K562 (cell line): Measurements from ENCODE around the gene OLIG1. TPM values are rescaled to one million over a fixed set of nuclear protein-coding genes. Genes with fewer than 3 reads are reported as not detected.

Experiments
- ATAC-seq: fragments of 200-7000 bp; cut with Tn5 transposase; 3 replicates; pipeline ENCODE4 v1.9.1; 2020; ENCODE audit warnings: moderate library complexity
- BruUV-seq: library from RNA; stranded (reverse); fragments of 400-500 nt; replicated peaks from 2 replicates; lab custom pipeline; 2021; lab: Mats Ljungman, UMichigan
- CTCF ChIA-PET: fragments of 300-600 bp; formaldehyde crosslinking; extraction: SDS; loops from one replicate; lab custom pipeline; 2021; ENCODE audit warnings: low intra/inter-chr PET ratio; lab: Yijun Ruan, JAX
- POLR2A ChIA-PET: fragments of 300-600, 350-650 bp; sonication (Branson Sonifier 250); formaldehyde crosslinking; extraction: SDS; loops from one replicate; lab custom pipeline; 2021; ENCODE audit warnings: antibody characterized with exemption, inconsistent platforms; lab: Yijun Ruan, JAX
- DNase-seq, 4 experiments: peaks; one replicate each; pipeline versions ENCODE4 v3.0.0 to v3.0.0-alpha.2; 2011 to 2018; ENCODE audit warnings: low spot score in 3 of 4, mixed read lengths in 3 of 4; ENCODE audit errors: extremely low read depth in 1 of 4
- FAIRE-seq: peaks from 2 replicates; lab custom pipeline; 2011; peaks lifted over from hg19 to GRCh38; lab: Jason Lieb, UNC
- H2AFZ ChIP-seq: 2 replicates; pipeline ENCODE4 v1.6.0; 2011; ENCODE audit warnings: low read depth, low read length, control low read depth, inconsistent platforms
- H3K27ac ChIP-seq: fragments of 200-600 bp; 3 replicates; pipeline ENCODE4 v1.8.0; 2011; ENCODE audit warnings: low read depth, mild to moderate bottlenecking, control low read depth, inconsistent platforms, low read length, moderate library complexity, mixed read lengths; ENCODE audit errors: extremely low read depth
- H3K27me3 ChIP-seq, 2 experiments: fragments of 300-600 bp in 1 of 2; 2 replicates in 1 of 2; 3 replicates in 1 of 2; pipeline versions ENCODE4 v1.6.0 to v1.8.0; 2011; ENCODE audit warnings: inconsistent platforms in 2 of 2, low read length in 2 of 2, mild to moderate bottlenecking in 1 of 2, mixed read lengths in 1 of 2, moderate library complexity in 1 of 2; ENCODE audit not compliant: control insufficient read depth in 2 of 2, insufficient read depth in 2 of 2
- H3K36me3 ChIP-seq: fragments of 300-600 bp; 3 replicates; pipeline ENCODE4 v1.8.0; 2011; ENCODE audit warnings: mild to moderate bottlenecking, low read length, inconsistent platforms; ENCODE audit not compliant: control insufficient read depth, insufficient read depth
- H3K4me1 ChIP-seq, 2 experiments: fragments of 200-600 bp in 1 of 2; replicated peaks in 1 of 2; 2 replicates in 1 of 2; 3 replicates in 1 of 2; pipeline versions ENCODE4 v1.5.1 to v1.8.0; 2011; ENCODE audit warnings: inconsistent platforms in 2 of 2, low read length in 2 of 2, mild to moderate bottlenecking in 1 of 2, mixed read lengths in 1 of 2, moderate library complexity in 1 of 2; ENCODE audit not compliant: control insufficient read depth in 2 of 2, insufficient read depth in 2 of 2
- H3K4me2 ChIP-seq: 2 replicates; pipeline ENCODE4 v1.6.1; 2011; ENCODE audit warnings: low read length, control low read depth, inconsistent platforms, mixed read lengths; ENCODE audit not compliant: insufficient read depth
- H3K4me3 ChIP-seq: fragments of 200-600 bp; sonication (generic), shearing (Covaris generic); 2 replicates; pipeline ENCODE4 v1.5.1; 2016; ENCODE audit warnings: control low read depth, inconsistent platforms
- H3K79me2 ChIP-seq: fragments of 200-600 bp; 3 replicates; pipeline ENCODE4 v1.8.0; 2011; ENCODE audit warnings: low read length, inconsistent platforms; ENCODE audit not compliant: control insufficient read depth, insufficient read depth
- H3K9ac ChIP-seq, 2 experiments: 2 replicates each; pipeline versions ENCODE4 v1.6.0 to v1.6.1; 2011; ENCODE audit warnings: low read depth in 2 of 2, low read length in 2 of 2, control low read depth in 1 of 2, inconsistent platforms in 1 of 2, mild to moderate bottlenecking in 1 of 2, mixed read lengths in 1 of 2; ENCODE audit not compliant: insufficient read depth in 1 of 2
- H3K9me1 ChIP-seq: one replicate; pipeline ENCODE4 v1.6.0; 2011; ENCODE audit warnings: inconsistent platforms, mild to moderate bottlenecking, low read length, moderate library complexity; ENCODE audit not compliant: control insufficient read depth, insufficient read depth
- H3K9me3 ChIP-seq: replicated peaks from 2 replicates; pipeline ENCODE4 v1.5.1; 2011; ENCODE audit warnings: low read depth, low read length, inconsistent platforms; ENCODE audit not compliant: control insufficient read depth, insufficient read depth
- H4K20me1 ChIP-seq: replicated peaks from 2 replicates; pipeline ENCODE4 v1.6.1; 2011; ENCODE audit warnings: low read length, inconsistent platforms, mixed read lengths; ENCODE audit not compliant: control insufficient read depth, insufficient read depth
- ARID1B ChIP-seq: fragments of 450-650 bp; IDR thresholded peaks from 2 replicates; pipeline ENCODE4 v1.6.1; 2016; ENCODE audit warnings: antibody characterized with exemption, mild to moderate bottlenecking, inconsistent platforms
- ATF1 ChIP-seq, 2 experiments: fragments of 450-650 bp in 1 of 2; IDR thresholded peaks; 2 replicates each; pipeline ENCODE4 v1.6.1; 2016; ENCODE audit warnings: missing compliant biosample characterization in 1 of 2, missing genetic modification characterization in 1 of 2
- CCAR2 ChIP-seq: fragments of 200-400 bp; formaldehyde crosslinking; IDR thresholded peaks from 2 replicates; pipeline ENCODE4 v1.6.1; 2017; ENCODE audit warnings: mild to moderate bottlenecking, low read depth, low read length
- DPF2 ChIP-seq: fragments of 450-650 bp; IDR thresholded peaks from 2 replicates; pipeline ENCODE4 v1.6.1; 2016
- JUNB ChIP-seq: fragments of 450-650 bp; formaldehyde crosslinking; conservative IDR thresholded peaks from 2 replicates; pipeline ENCODE4 v1.4.0; 2020; ENCODE audit warnings: mild to moderate bottlenecking
- L3MBTL2 ChIP-seq: fragments of 450-650 bp; IDR thresholded peaks from 2 replicates; pipeline ENCODE4 v1.6.1; 2016; ENCODE audit warnings: mild to moderate bottlenecking, moderate library complexity
- MAFG ChIP-seq: fragments of 450-650 bp; conservative IDR thresholded peaks from 2 replicates; pipeline ENCODE4 v1.6.1; 2016; ENCODE audit warnings: missing genetic modification characterization, missing compliant biosample characterization
- MAZ ChIP-seq, 2 experiments: fragments of 450-650 bp in 1 of 2; sonication (generic) in 1 of 2; formaldehyde crosslinking; IDR thresholded peaks in 1 of 2; conservative IDR thresholded peaks in 1 of 2; 2 replicates each; pipeline versions ENCODE4 v1.4.0 to v1.5.0; 2020; ENCODE audit warnings: mild to moderate bottlenecking in 1 of 2, missing genetic modification reagents in 1 of 2
- NFE2 ChIP-seq: IDR thresholded peaks from 2 replicates; pipeline ENCODE4 v1.6.1; 2014; ENCODE audit warnings: antibody characterized with exemption, low read depth
- PHF20 ChIP-seq: fragments of 450-650 bp; IDR thresholded peaks from 2 replicates; pipeline ENCODE4 v1.6.1; 2018; ENCODE audit not compliant: partially characterized antibody
- ZBTB7A ChIP-seq: IDR thresholded peaks from 2 replicates; pipeline ENCODE4 v1.6.1; 2011; ENCODE audit warnings: low read depth, mild to moderate bottlenecking, low read length, moderate library complexity, borderline replicate concordance; ENCODE audit not compliant: control insufficient read depth
- ZNF766 ChIP-seq: fragments of 200-800 bp; sonication (Bioruptor generic); conservative IDR thresholded peaks from 2 replicates; pipeline ENCODE4 v1.6.1; 2016; ENCODE audit warnings: missing genetic modification characterization, missing compliant biosample characterization
- ZNF830 ChIP-seq: fragments of 250-450 bp; sonication (Bioruptor Pico); IDR thresholded peaks from 2 replicates; pipeline ENCODE4 v1.5.0; 2021; ENCODE audit warnings: mild to moderate bottlenecking
- WGBS: fragments of 100-300 bp; shearing (Covaris generic); methylation state at CpG from one replicate; pipeline ENCODE4 v1.1.6; 2016; ENCODE audit warnings: low coverage, mixed read lengths; ENCODE audit not compliant: insufficient coverage; ENCODE audit errors: missing lambda C conversion rate; 5-methylcytosine and 5-hydroxymethylcytosine counted together
- in situ Hi-C: fragments of 300-500 bp; cut with MboI; formaldehyde crosslinking; loops from 4 replicates; pipeline ENCODE4 v1.15.0; 2018; ENCODE audit warnings: inconsistent platforms, mixed read lengths
- intact Hi-C: fragments of 100-400 bp; cut with micrococcal nuclease; formaldehyde crosslinking; loops from 2 replicates; pipeline ENCODE4 v1.14.2; 2022
- polyA plus RNA-seq, 8 experiments: library from polyadenylated mRNA; depleted of rRNA in 4 of 8; stranded (reverse) in 5 of 8; unstranded in 3 of 8; fragments of >200 nt; fragmentation: Nextera tagmentation in 2 of 8; fragmentation: Illumina TruSeq in 1 of 8; extraction: Ambion mirVana in 2 of 8; extraction: Trizol in 1 of 8; gene quantifications; 2 replicates each; pipeline versions ENCODE4 v1.2.1 to v1.2.3, GENCODE V29; 2011 to 2014; ENCODE audit warnings: inconsistent platforms in 1 of 8, missing spikeins in 1 of 8
- total RNA-seq, 7 experiments: library from RNA; depleted of rRNA in 6 of 7; stranded (reverse); fragments of >200 nt in 6 of 7; fragmentation: Illumina TruSeq in 2 of 7; extraction: Trizol in 2 of 7; gene quantifications; 2 replicates each; pipeline versions ENCODE4 v1.2.1 to v1.2.3, GENCODE V29; 2011 to 2021; ENCODE audit warnings: low replicate concordance in 1 of 7
- TF ChIP-seq, protein P1 (sequence below): fragments of 250-450 bp; sonication (Bioruptor Pico); IDR thresholded peaks from 2 replicates; pipeline ENCODE4 v1.6.1; 2021; ENCODE audit warnings: mild to moderate bottlenecking
- TF ChIP-seq, protein P2 (sequence below): sonication (generic); formaldehyde crosslinking; IDR thresholded peaks from 2 replicates; pipeline ENCODE4 v1.8.0; 2022; ENCODE audit warnings: missing genetic modification reagents, mild to moderate bottlenecking, moderate library complexity, borderline replicate concordance
- TF ChIP-seq, protein P3 (sequence below): fragments of 200-800 bp; sonication (Bioruptor generic); IDR thresholded peaks from 2 replicates; pipeline ENCODE4 v1.6.1; 2017; ENCODE audit warnings: missing genetic modification characterization, missing compliant biosample characterization

OLIG1 gene
- total and polyA plus RNA-seq, 9 of the 15 experiments (the other 6 are each of a cell fraction or from before 2014, with no cell fraction given): not detected

DNA sequence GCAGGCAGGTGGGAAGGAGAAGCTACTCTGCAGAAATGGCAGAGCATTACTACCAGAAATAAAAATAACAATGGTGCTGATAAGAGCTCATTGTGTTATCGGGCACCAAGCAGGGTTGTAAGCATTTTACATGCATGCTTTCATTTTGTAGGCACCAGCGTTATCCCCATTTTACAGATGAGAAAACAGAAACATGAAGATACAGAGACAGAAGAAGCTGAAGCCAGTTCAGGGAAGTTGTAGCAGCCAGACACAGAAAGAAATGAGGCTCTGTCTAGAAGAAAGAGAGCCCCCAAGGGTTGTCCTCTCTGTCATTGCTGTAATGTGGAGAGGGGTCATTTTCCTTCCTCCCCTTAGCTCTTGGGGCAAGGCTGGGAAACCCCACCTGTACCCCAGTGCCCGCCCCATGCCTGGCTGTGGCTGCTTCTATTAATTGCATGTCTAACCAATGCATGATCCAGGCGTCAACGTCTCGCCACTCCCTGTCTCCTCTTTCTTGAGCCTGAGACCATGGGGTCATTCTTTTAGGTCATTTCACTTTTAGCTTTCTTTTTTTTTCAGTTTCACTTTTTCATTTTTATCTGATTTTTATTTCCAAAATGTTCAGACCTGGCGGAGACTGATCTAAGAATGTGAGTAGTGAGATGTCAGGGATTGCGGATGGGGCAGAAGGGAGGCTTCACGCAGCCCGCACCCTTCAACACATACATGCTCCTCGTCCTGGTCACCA, 6.8 kb downstream of the OLIG1 start (continued):
- TF ChIP-seq, protein P1, sequence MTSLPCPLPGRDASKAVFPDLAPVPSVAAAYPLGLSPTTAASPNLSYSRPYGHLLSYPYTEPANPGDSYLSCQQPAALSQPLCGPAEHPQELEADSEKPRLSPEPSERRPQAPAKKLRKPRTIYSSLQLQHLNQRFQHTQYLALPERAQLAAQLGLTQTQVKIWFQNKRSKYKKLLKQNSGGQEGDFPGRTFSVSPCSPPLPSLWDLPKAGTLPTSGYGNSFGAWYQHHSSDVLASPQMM (CRISPR knock-in tag): no peak

DNA sequence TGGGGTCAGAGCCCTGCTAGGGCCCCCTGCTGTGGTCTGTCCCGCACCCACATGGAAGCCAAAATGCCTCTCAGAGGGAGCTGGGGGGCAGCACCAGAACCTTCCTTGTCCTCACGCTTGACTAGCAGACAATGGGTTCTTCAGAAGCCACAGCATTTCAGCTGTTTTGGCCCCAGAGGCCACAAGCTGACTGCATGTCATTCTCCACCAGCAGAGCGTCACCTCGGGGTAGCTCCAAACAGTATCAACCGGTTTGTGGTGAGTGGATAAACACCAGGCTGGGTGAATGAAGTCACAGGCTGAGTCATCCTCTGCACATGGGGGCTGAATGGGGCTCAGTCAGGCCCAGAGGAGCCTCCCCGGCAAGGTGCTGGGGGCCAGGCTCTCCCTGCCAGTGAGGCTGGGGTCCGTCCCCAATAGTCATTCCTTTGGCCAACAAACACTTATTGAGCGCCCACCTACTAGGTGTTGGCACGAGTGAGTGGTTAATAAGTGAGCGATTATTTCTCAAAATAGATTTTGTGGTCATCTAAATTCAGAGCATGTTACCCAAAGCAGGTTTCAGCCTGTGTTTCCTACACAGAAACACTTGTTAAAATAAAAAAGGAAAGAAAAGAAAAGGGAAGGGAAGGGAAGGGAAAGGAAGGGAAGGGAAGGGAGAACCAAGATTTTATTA, 9.1 kb downstream of the OLIG1 start:
- H3K4me1 ChIP-seq: peaks cover 0 to 9% of the 10 kb centered on the region in 2 experiments; a peak in 3 of 5 replicates
- peak overlapping the region; percentile 48 for H2AFZ ChIP-seq
- in situ Hi-C loops (no loop called here), intact Hi-C loops (no loop called here)
- peaks cover 15 to 16% of the 10 kb centered on the region in 2 experiments for H3K27me3 ChIP-seq
- no peaks in the 10 kb centered on the region for H3K9me1 ChIP-seq
- FAIRE-seq: peak; percentile 86
- peak overlapping the region; percentile 11; the same call in 1 of the 3 replicates for H3K27ac ChIP-seq
- no peaks in the 10 kb centered on the region for H3K36me3 ChIP-seq
- H4K20me1 ChIP-seq: peaks cover 7% of the 10 kb centered on the region
- H3K9me3 ChIP-seq: no peaks in the 10 kb centered on the region
- ATAC-seq: peak; percentile 88
- ChIA-PET CTCF (no interaction called here), POLR2A (interaction anchor here (0.6 to 1.0 kb wide), 3 partner anchors 12 to 23 kb away, joined by 3 to 4 read pairs (median 3); no protein-coding TSS in a partner anchor)
- no peaks in the 10 kb centered on the region for H3K79me2 ChIP-seq
- 1% methylated on average over 10 of the region's 10 CpGs for WGBS
- peak overlapping the region in 1 of 2 experiments; percentile 31; a peak in 1 of 4 replicates for H3K9ac ChIP-seq
- BruUV-seq: no TSS peak
- peak overlapping the region; percentile 19; the same call in 1 of the 2 replicates for H3K4me2 ChIP-seq
- no peak overlapping the region for H3K4me3 ChIP-seq
- DNase-seq: peak; percentile 53 to 76 (median 62)
- TF ChIP-seq NFE2 (peak; percentile 70), DPF2 (peak; percentile 70), ZNF766 (0 out of 2 replicates have a peak, but pooled peaks have one; percentile 41), CCAR2 (no peak), ATF1 (CRISPR knock-in tag; IDR thresholded peaks at IDR 0.05) (no peak), ATF1 (tag; IDR thresholded peaks at IDR 0.05) (0 out of 2 replicates have a peak, but pooled peaks have one; percentile 12), MAFG (tag) (0 out of 2 replicates have a peak, but pooled peaks have one; percentile 25), ZBTB7A (peak; percentile 47; the same call in 1 of the 2 replicates), L3MBTL2 (peak; percentile 63), ZNF830 (CRISPR knock-in tag) (no peak), PHF20 (no peak), JUNB (0 out of 2 replicates have a peak, but pooled peaks have one; percentile 15), MAZ (CRISPR knock-in tag; conservative IDR thresholded peaks at IDR 0.05 in 1 of 2, IDR thresholded peaks at IDR 0.05 in 1 of 2) (0 out of 4 replicates have a peak, but pooled peaks have one; percentile 39 to 41), ARID1B (peak; percentile 68)
- TF ChIP-seq, protein P2, sequence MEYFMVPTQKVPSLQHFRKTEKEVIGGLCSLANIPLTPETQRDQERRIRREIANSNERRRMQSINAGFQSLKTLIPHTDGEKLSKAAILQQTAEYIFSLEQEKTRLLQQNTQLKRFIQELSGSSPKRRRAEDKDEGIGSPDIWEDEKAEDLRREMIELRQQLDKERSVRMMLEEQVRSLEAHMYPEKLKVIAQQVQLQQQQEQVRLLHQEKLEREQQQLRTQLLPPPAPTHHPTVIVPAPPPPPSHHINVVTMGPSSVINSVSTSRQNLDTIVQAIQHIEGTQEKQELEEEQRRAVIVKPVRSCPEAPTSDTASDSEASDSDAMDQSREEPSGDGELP (CRISPR knock-in tag): peak; percentile 89; the same call in 1 of the 2 replicates
- TF ChIP-seq, protein P3, sequence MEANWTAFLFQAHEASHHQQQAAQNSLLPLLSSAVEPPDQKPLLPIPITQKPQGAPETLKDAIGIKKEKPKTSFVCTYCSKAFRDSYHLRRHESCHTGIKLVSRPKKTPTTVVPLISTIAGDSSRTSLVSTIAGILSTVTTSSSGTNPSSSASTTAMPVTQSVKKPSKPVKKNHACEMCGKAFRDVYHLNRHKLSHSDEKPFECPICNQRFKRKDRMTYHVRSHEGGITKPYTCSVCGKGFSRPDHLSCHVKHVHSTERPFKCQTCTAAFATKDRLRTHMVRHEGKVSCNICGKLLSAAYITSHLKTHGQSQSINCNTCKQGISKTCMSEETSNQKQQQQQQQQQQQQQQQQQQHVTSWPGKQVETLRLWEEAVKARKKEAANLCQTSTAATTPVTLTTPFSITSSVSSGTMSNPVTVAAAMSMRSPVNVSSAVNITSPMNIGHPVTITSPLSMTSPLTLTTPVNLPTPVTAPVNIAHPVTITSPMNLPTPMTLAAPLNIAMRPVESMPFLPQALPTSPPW (CRISPR knock-in tag): peak; percentile 64
